K562 (cell line): ENCODE data around the gene NDUFV2. TPM values are rescaled to one million over a fixed set of nuclear protein-coding genes. Genes with fewer than 3 reads are reported as not detected.

ENCODE experiments used
- ATAC-seq: fragments of 200-7000 bp; cut with Tn5 transposase; 3 replicates; pipeline ENCODE4 v1.9.1; 2020; ENCODE audit warnings: moderate library complexity
- BruUV-seq: library from RNA; stranded (reverse); fragments of 400-500 nt; replicated peaks from 2 replicates; lab custom pipeline; 2021; lab: Mats Ljungman, UMichigan
- CTCF ChIA-PET: fragments of 300-600 bp; formaldehyde crosslinking; extraction: SDS; loops from one replicate; lab custom pipeline; 2021; ENCODE audit warnings: low intra/inter-chr PET ratio; lab: Yijun Ruan, JAX
- POLR2A ChIA-PET: fragments of 300-600, 350-650 bp; sonication (Branson Sonifier 250); formaldehyde crosslinking; extraction: SDS; loops from one replicate; lab custom pipeline; 2021; ENCODE audit warnings: antibody characterized with exemption, inconsistent platforms; lab: Yijun Ruan, JAX
- DNase-seq, 4 experiments: peaks; one replicate each; pipeline versions ENCODE4 v3.0.0 to v3.0.0-alpha.2; 2011 to 2018; ENCODE audit warnings: low spot score in 3 of 4, mixed read lengths in 3 of 4; ENCODE audit errors: extremely low read depth in 1 of 4
- FAIRE-seq: peaks from 2 replicates; lab custom pipeline; 2011; peaks lifted over from hg19 to GRCh38; lab: Jason Lieb, UNC
- H2AFZ ChIP-seq: 2 replicates; pipeline ENCODE4 v1.6.0; 2011; ENCODE audit warnings: low read depth, low read length, control low read depth, inconsistent platforms
- H3K27ac ChIP-seq: fragments of 200-600 bp; 3 replicates; pipeline ENCODE4 v1.8.0; 2011; ENCODE audit warnings: low read depth, mild to moderate bottlenecking, control low read depth, inconsistent platforms, low read length, moderate library complexity, mixed read lengths; ENCODE audit errors: extremely low read depth
- H3K27me3 ChIP-seq, 2 experiments: fragments of 300-600 bp in 1 of 2; 2 replicates in 1 of 2; 3 replicates in 1 of 2; pipeline versions ENCODE4 v1.6.0 to v1.8.0; 2011; ENCODE audit warnings: inconsistent platforms in 2 of 2, low read length in 2 of 2, mild to moderate bottlenecking in 1 of 2, mixed read lengths in 1 of 2, moderate library complexity in 1 of 2; ENCODE audit not compliant: control insufficient read depth in 2 of 2, insufficient read depth in 2 of 2
- H3K36me3 ChIP-seq: fragments of 300-600 bp; 3 replicates; pipeline ENCODE4 v1.8.0; 2011; ENCODE audit warnings: mild to moderate bottlenecking, low read length, inconsistent platforms; ENCODE audit not compliant: control insufficient read depth, insufficient read depth
- H3K4me1 ChIP-seq, 2 experiments: fragments of 200-600 bp in 1 of 2; replicated peaks in 1 of 2; 2 replicates in 1 of 2; 3 replicates in 1 of 2; pipeline versions ENCODE4 v1.5.1 to v1.8.0; 2011; ENCODE audit warnings: inconsistent platforms in 2 of 2, low read length in 2 of 2, mild to moderate bottlenecking in 1 of 2, mixed read lengths in 1 of 2, moderate library complexity in 1 of 2; ENCODE audit not compliant: control insufficient read depth in 2 of 2, insufficient read depth in 2 of 2
- H3K4me2 ChIP-seq: 2 replicates; pipeline ENCODE4 v1.6.1; 2011; ENCODE audit warnings: low read length, control low read depth, inconsistent platforms, mixed read lengths; ENCODE audit not compliant: insufficient read depth
- H3K4me3 ChIP-seq: fragments of 200-600 bp; sonication (generic), shearing (Covaris generic); 2 replicates; pipeline ENCODE4 v1.5.1; 2016; ENCODE audit warnings: control low read depth, inconsistent platforms
- H3K79me2 ChIP-seq: fragments of 200-600 bp; 3 replicates; pipeline ENCODE4 v1.8.0; 2011; ENCODE audit warnings: low read length, inconsistent platforms; ENCODE audit not compliant: control insufficient read depth, insufficient read depth
- H3K9ac ChIP-seq, 2 experiments: 2 replicates each; pipeline versions ENCODE4 v1.6.0 to v1.6.1; 2011; ENCODE audit warnings: low read depth in 2 of 2, low read length in 2 of 2, control low read depth in 1 of 2, inconsistent platforms in 1 of 2, mild to moderate bottlenecking in 1 of 2, mixed read lengths in 1 of 2; ENCODE audit not compliant: insufficient read depth in 1 of 2
- H3K9me1 ChIP-seq: one replicate; pipeline ENCODE4 v1.6.0; 2011; ENCODE audit warnings: inconsistent platforms, mild to moderate bottlenecking, low read length, moderate library complexity; ENCODE audit not compliant: control insufficient read depth, insufficient read depth
- H3K9me3 ChIP-seq: replicated peaks from 2 replicates; pipeline ENCODE4 v1.5.1; 2011; ENCODE audit warnings: low read depth, low read length, inconsistent platforms; ENCODE audit not compliant: control insufficient read depth, insufficient read depth
- H4K20me1 ChIP-seq: replicated peaks from 2 replicates; pipeline ENCODE4 v1.6.1; 2011; ENCODE audit warnings: low read length, inconsistent platforms, mixed read lengths; ENCODE audit not compliant: control insufficient read depth, insufficient read depth
- BRCA1 ChIP-seq, 2 experiments: fragments of 450-650 bp in 1 of 2; sonication (generic) in 1 of 2; formaldehyde crosslinking in 1 of 2; IDR thresholded peaks; 2 replicates each; pipeline versions ENCODE4 v1.5.0 to v1.6.1; 2017 to 2020; ENCODE audit warnings: mild to moderate bottlenecking in 1 of 2, missing genetic modification reagents in 1 of 2
- CEBPB ChIP-seq: fragments of 450-650 bp; IDR thresholded peaks from 2 replicates; pipeline ENCODE4 v1.6.1; 2016; ENCODE audit warnings: missing genetic modification characterization, missing compliant biosample characterization
- EP400 ChIP-seq: fragments of 450-650 bp; IDR thresholded peaks from 2 replicates; pipeline ENCODE4 v1.6.1; 2017; ENCODE audit warnings: antibody characterized with exemption, mild to moderate bottlenecking, moderate library complexity
- GATAD2A ChIP-seq: fragments of 450-650 bp; IDR thresholded peaks from 2 replicates; pipeline ENCODE4 v1.6.1; 2017
- NFRKB ChIP-seq: fragments of 450-650 bp; IDR thresholded peaks from 2 replicates; pipeline ENCODE4 v1.6.1; 2016; ENCODE audit warnings: low read depth
- PHF20 ChIP-seq: fragments of 450-650 bp; IDR thresholded peaks from 2 replicates; pipeline ENCODE4 v1.6.1; 2018; ENCODE audit not compliant: partially characterized antibody
- SMAD2 ChIP-seq: fragments of 150-350 bp; IDR thresholded peaks from 2 replicates; pipeline ENCODE4 v1.6.1; 2014; ENCODE audit warnings: low read depth, mild to moderate bottlenecking, low read length
- SMARCA5 ChIP-seq: fragments of 450-650 bp; IDR thresholded peaks from 2 replicates; pipeline ENCODE4 v1.6.1; 2016
- SMARCE1 ChIP-seq: fragments of 450-650 bp; IDR thresholded peaks from 2 replicates; pipeline ENCODE4 v1.7.1; 2016; ENCODE audit warnings: mild to moderate bottlenecking
- STAT5B ChIP-seq: fragments of 250-450 bp; sonication (Bioruptor Pico); IDR thresholded peaks from 2 replicates; pipeline ENCODE4 v1.8.0; 2021; ENCODE audit warnings: mild to moderate bottlenecking, inconsistent platforms
- ZEB2 ChIP-seq: fragments of 450-650 bp; IDR thresholded peaks from 2 replicates; pipeline ENCODE4 v1.6.1; 2016
- ZNF311 ChIP-seq: fragments of 250-450 bp; sonication (Bioruptor Pico); IDR thresholded peaks from 2 replicates; pipeline ENCODE4 v1.4.0; 2020; ENCODE audit warnings: mild to moderate bottlenecking, moderate library complexity
- WGBS: fragments of 100-300 bp; shearing (Covaris generic); methylation state at CpG from one replicate; pipeline ENCODE4 v1.1.6; 2016; ENCODE audit warnings: low coverage, mixed read lengths; ENCODE audit not compliant: insufficient coverage; ENCODE audit errors: missing lambda C conversion rate; 5-methylcytosine and 5-hydroxymethylcytosine counted together
- in situ Hi-C: fragments of 300-500 bp; cut with MboI; formaldehyde crosslinking; loops from 4 replicates; pipeline ENCODE4 v1.15.0; 2018; ENCODE audit warnings: inconsistent platforms, mixed read lengths
- intact Hi-C: fragments of 100-400 bp; cut with micrococcal nuclease; formaldehyde crosslinking; loops from 2 replicates; pipeline ENCODE4 v1.14.2; 2022
- polyA plus RNA-seq, 8 experiments: library from polyadenylated mRNA; depleted of rRNA in 4 of 8; stranded (reverse) in 5 of 8; unstranded in 3 of 8; fragments of >200 nt; fragmentation: Nextera tagmentation in 2 of 8; fragmentation: Illumina TruSeq in 1 of 8; extraction: Ambion mirVana in 2 of 8; extraction: Trizol in 1 of 8; gene quantifications; 2 replicates each; pipeline versions ENCODE4 v1.2.1 to v1.2.3, GENCODE V29; 2011 to 2014; ENCODE audit warnings: inconsistent platforms in 1 of 8, missing spikeins in 1 of 8
- total RNA-seq, 7 experiments: library from RNA; depleted of rRNA in 6 of 7; stranded (reverse); fragments of >200 nt in 6 of 7; fragmentation: Illumina TruSeq in 2 of 7; extraction: Trizol in 2 of 7; gene quantifications; 2 replicates each; pipeline versions ENCODE4 v1.2.1 to v1.2.3, GENCODE V29; 2011 to 2021; ENCODE audit warnings: low replicate concordance in 1 of 7
- TF ChIP-seq, protein P1 (sequence below), 3 experiments: fragments of 200-800 bp in 1 of 3; fragments of 250-450 bp in 1 of 3; fragments of 450-650 bp in 1 of 3; sonication (Bioruptor Pico) in 1 of 3; sonication (Bioruptor generic) in 1 of 3; formaldehyde crosslinking in 1 of 3; IDR thresholded peaks; 2 replicates each; pipeline versions ENCODE4 v1.6.1 to v1.8.0; 2016 to 2022; ENCODE audit warnings: mild to moderate bottlenecking in 2 of 3, missing genetic modification characterization in 2 of 3, missing compliant biosample characterization in 1 of 3, moderate library complexity in 1 of 3

NDUFV2 gene
- total and polyA plus RNA-seq, 9 of the 15 experiments (the other 6 are each of a cell fraction or from before 2014, with no cell fraction given): 213 to 550 (median 384) TPM

DNA sequence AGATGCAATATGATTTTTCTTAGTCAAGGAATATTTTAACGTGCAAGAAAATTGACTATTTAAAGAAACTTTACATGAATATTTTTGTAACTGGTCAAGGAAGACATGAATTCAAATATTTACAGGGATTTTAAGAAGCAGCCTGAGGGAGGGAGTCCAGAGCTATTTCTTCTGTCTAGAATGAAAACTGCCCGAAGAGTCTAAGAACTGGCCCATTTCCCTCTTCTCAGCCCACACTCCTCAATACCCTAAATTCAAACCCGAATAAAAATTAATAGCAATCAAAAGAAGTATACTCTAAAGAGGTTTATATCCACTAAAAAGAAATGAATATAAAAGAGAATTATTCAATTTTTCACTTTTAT is 6.5 kb upstream of the NDUFV2 start:
- H3K4me2 ChIP-seq: peak overlapping the region; percentile 61; the same call in 1 of the 2 replicates
- CTCF ChIA-PET: no interaction called here
- H3K27me3 ChIP-seq: no peaks in the 10 kb centered on the region
- TF ChIP-seq EP400: 0 out of 2 replicates have a peak, but pooled peaks have one; percentile 14
- TF ChIP-seq ZEB2: no peak
- no peak for TF ChIP-seq GATAD2A
- no peak overlapping the region for H3K4me3 ChIP-seq
- peaks cover 5% of the 10 kb centered on the region for H3K9me1 ChIP-seq
- no peaks in the 10 kb centered on the region for H4K20me1 ChIP-seq
- FAIRE-seq: no peak
- H3K9me3 ChIP-seq: no peaks in the 10 kb centered on the region
- intact Hi-C loops (no loop called here), in situ Hi-C loops (no loop called here)
- no peak for ATAC-seq
- POLR2A ChIA-PET: interaction anchor here (0.8 to 1.6 kb wide), 4 partner anchors 9 to 41 kb away, joined by 3 to 5 read pairs (median 4); partner anchors contain the start of gene ANKRD12
- BruUV-seq: no TSS peak
- DNase-seq: no peak
- H3K79me2 ChIP-seq: no peaks in the 10 kb centered on the region
- 38% methylated on average over 3 of the region's 3 CpGs for WGBS
- H3K36me3 ChIP-seq: no peaks in the 10 kb centered on the region
- peak overlapping the region in 1 of 2 experiments; percentile 35; a peak in 1 of 4 replicates for H3K9ac ChIP-seq
- H2AFZ ChIP-seq: peak overlapping the region; percentile 98
- H3K4me1 ChIP-seq: peaks cover 1 to 21% of the 10 kb centered on the region in 2 experiments; a peak in 4 of 5 replicates
- H3K27ac ChIP-seq: peak overlapping the region; percentile 50; the same call in 1 of the 3 replicates

DNA sequence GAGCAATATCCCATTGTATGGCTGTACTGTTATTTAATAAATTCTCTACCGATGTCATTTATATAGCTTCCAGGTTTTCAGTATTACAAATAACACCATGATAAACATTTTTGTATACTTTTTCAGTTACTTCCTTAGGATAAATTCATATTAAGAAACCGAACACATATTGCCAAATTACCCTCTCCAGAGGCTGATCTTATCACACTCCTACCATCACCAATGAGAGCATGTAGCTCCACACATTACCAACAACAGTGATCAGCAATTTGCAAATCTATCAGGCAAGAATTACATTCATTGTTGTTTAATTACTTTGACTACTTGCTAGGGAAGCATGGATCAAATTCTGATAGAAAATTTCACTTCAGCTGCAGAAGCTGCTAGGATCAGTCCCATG is 5.8 kb upstream of the NDUFV2 start:
- no peak for ATAC-seq
- DNase-seq: no peak
- no peak for FAIRE-seq
- Histone ChIP-seq H3K9me1 (peaks cover 5% of the 10 kb centered on the region), H4K20me1 (no peaks in the 10 kb centered on the region), H3K9me3 (no peaks in the 10 kb centered on the region), H3K27me3 (no peaks in the 10 kb centered on the region), H3K4me3 (no peak overlapping the region), H3K9ac (no peak overlapping the region), H3K27ac (no peak overlapping the region), H3K79me2 (peaks cover 4% of the 10 kb centered on the region; the same call in 2 of the 3 replicates), H3K4me2 (no peak overlapping the region), H3K36me3 (no peaks in the 10 kb centered on the region), H2AFZ (peak overlapping the region; percentile 52; the same call in 1 of the 2 replicates), H3K4me1 (peaks cover 5 to 21% of the 10 kb centered on the region in 2 experiments; a peak in 4 of 5 replicates)
- no TSS peak for BruUV-seq
- intact Hi-C loops (no loop called here), in situ Hi-C loops (no loop called here)
- ChIA-PET CTCF (no interaction called here), POLR2A (interaction anchor here (0.5 to 1.6 kb wide), 5 partner anchors 14 to 614 kb away, joined by 3 to 5 read pairs (median 4); partner anchors contain the start of gene ANKRD12)
- 54% methylated on average over 2 of the region's 2 CpGs for WGBS
- TF ChIP-seq ZNF311 (CRISPR knock-in tag): no peak
- no peak for TF ChIP-seq NFRKB
- no peak for TF ChIP-seq PHF20
- TF ChIP-seq, protein P1, sequence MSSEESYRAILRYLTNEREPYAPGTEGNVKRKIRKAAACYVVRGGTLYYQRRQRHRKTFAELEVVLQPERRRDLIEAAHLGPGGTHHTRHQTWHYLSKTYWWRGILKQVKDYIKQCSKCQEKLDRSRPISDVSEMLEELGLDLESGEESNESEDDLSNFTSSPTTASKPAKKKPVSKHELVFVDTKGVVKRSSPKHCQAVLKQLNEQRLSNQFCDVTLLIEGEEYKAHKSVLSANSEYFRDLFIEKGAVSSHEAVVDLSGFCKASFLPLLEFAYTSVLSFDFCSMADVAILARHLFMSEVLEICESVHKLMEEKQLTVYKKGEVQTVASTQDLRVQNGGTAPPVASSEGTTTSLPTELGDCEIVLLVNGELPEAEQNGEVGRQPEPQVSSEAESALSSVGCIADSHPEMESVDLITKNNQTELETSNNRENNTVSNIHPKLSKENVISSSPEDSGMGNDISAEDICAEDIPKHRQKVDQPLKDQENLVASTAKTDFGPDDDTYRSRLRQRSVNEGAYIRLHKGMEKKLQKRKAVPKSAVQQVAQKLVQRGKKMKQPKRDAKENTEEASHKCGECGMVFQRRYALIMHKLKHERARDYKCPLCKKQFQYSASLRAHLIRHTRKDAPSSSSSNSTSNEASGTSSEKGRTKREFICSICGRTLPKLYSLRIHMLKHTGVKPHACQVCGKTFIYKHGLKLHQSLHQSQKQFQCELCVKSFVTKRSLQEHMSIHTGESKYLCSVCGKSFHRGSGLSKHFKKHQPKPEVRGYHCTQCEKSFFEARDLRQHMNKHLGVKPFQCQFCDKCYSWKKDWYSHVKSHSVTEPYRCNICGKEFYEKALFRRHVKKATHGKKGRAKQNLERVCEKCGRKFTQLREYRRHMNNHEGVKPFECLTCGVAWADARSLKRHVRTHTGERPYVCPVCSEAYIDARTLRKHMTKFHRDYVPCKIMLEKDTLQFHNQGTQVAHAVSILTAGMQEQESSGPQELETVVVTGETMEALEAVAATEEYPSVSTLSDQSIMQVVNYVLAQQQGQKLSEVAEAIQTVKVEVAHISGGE (CRISPR knock-in tag; IDR thresholded peaks at IDR 0.05): no peak
- no peak for TF ChIP-seq BRCA1 (IDR thresholded peaks at IDR 0.05)
- no peak for TF ChIP-seq BRCA1 (CRISPR knock-in tag; IDR thresholded peaks at IDR 0.05)
- TF ChIP-seq CEBPB (tag): no peak
- TF ChIP-seq SMARCE1: no peak
- no peak for TF ChIP-seq SMAD2
- no peak for TF ChIP-seq SMARCA5
- TF ChIP-seq STAT5B: no peak
